ENCODE data around the gene DNMT1.

The DNMT1 gene

DNA sequence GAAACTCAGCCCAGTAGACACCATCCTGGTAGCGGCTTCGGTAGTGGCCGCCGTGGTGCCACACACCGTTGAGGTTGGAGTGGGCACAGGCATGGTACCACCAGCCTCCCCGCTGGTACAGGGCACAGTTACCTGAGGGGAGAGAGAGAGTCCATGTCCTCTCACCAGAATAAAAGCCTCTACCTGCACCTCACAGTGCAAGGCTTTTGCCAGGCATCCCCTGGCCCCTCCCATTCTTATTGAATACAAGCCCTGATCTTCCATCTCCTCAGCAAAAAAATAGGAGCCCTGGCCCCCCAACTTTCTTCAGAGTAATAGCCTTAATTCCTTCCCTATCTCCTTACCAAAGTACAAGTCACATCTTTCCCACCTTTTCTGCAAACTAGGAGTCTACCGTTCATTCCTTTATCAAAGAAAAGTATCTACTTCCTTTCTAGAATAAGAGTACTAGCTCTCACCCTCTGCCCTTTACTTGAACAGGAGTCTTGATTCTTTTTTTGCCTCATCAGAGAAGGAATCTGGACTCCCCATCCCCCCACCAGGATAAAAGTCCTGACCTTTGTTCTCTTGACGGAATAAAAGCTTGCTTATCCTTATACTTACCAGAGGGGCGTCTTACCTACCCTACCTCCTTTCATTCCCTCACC, 102.0 kb downstream of the DNMT1 start:
- DNase-seq, result no peak

DNA sequence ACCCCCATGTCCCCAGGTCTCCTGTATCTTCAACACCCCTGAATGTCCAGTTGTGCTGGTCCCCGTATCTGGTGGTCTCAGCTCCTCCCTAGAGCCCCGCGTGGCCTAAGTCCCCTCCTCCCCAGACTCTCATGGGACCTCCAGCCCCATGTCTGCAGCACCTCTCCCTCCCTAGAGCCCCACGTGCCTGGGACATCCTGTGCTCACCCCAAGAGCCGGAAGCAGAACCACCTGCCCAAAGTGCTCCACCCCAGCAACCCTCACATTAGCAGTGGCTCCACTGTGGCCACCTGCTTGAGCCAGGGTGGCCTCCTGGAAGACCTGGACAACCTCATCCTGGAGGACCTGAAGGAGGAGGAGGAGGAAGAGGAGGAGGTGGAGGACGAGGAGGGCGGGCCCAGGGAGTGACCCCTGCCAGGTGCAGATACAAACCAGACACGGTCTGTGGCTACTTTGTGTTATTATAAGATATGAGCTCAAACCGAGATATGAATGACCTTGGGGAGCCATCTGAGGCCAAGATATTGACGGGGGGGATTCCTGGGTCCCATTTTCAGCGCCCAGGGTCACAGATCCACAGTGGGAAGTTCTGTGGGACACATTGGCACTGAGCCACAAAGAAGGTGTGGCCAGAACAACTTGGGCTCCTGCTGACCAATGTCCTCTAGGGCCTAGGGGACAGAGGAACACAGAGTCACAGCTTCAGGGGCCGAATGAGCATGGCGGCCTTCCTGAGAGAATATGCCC, 102.7 kb downstream of the DNMT1 start:
- no peak for DNase-seq

DNA sequence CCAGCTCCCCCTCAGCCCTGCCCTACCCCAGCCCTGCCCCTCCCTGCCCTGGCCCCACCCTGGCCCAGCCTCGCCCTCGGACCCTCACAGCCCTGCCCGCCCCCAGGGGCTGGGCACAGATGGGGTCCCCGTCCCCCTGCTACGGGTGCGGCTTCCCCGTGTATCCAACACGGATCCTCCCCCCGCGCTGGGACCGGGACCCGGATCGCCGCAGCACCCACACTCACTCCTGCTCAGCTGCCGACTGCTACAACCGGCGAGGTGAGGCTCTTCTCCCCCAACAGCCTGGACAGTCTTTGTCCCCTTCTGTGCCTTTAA, 103.4 kb downstream of the DNMT1 start:
- DNase-seq, result no peak

DNA sequence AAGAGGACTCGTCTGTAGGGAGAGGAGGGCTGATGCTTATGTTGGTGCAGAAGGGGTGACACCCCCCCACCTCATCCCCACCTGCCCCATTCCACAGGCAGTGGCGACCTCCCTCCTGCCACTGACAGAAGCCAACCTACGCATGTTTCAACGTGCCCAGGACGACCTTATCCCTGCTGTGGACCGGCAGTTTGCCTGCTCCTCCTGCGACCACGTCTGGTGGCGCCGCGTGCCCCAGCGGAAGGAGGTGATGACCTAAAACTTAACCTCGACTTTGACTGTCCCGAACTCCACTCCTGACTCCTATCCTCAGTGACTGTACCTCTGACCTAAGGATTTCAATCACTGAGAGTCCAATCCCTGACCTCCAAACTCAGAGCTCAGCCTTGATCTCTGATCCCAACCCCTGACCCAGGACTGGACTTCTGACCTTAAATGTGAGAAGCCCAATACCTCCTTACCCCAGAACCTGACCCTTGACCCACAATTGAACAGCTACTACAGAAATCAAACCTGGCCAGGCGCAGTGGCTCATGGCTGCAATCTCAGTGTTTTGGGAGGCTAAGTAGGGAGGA, 104.9 kb downstream of the DNMT1 start:
- no peak for DNase-seq

DNA sequence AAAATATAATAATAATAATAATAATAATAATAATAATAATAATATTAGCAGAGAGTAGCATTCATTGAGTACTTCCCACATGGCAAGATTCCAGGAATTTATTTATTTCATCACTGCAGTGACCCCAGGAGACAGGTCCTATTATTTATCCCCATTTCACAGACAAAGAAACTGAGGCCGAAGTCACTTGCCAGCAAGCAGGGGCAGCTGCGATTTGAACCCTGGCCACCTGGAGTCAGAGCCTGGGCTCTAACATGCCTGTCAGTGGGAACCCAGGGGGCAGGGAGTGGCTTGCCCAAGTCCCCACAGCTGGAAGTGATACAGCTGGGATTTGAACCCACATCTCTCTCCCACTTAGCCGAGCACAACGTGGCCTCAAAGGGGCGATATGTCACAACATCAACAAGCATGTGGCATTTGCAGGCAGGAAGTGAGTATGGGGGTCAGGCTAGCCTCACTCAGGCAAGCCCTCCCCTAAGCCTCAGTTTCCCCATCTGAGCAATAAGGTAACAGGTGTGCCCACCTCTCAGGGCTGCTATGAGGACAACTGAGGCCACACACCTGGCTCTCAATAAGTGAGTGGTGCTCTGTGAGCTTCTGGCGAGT, 105.7 kb downstream of the DNMT1 start:
- DNase-seq, result no peak

DNA sequence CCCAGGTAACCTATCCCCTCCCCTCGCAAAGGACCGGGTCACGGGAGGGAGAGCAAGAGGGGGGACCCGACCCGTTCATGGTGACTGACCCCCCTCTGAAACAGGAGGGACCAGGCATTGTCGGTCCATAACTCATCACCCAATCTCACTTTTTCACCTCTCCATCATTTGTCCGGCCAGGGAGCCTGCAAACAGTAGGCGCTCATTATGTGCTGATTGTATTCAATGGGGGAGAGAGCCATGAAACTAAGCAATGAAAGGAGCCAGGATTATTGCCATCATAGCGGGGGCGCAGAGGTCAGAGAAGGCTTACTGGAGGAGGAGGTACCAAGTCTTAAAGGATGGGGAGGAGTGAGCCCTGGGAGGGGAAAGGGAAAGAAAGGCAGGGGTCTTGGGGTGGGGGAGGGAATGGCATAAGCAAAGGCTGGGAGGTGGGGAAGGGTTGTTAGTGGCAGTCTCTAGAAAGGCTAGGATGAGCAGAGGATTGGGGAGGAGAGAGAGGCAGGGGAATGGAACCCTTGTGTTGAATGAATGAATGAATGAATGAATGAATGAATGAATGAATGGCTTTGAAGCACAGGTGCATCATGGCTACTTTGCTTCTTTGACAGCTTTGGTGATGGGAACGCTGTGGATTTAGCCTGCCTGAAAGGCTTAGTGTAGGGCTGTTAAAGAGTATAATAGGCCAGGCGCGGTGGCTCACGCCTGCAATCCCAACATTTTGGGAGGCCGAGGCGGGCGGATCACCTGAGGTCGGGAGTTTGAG, 107.3 kb downstream of the DNMT1 start:
- DNase-seq, result no peak

DNA sequence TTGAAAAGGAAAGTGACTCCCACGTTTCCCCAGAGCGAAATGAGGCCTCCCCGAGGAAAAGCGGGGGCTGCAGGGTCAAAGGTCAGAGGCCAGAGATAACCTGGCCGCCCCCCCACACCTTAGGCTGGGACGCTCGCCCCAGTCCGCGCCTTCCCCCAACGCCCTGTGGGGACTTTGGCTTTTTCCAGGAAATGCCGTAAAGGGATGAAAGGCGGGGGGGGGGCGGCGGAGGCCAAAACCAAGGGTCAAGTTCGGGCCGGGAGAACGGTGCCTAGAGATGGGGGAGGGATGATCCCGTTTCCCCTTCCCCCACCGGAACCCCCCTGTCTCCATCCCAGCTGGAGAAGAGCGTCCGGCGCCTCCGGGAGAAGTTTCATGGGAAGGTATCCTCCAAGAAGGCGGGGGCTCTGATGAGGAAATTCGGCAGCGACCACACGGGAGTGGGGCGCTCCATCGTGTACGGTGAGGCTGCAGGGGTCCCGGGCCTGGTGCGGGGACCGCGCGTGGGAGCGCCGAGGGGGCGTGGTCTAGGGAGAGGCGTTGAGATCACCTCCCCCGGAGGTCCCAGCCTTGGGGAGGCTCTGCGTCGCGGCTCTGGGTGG, 108.1 kb downstream of the DNMT1 start:
- DNase-seq, result no peak

DNA sequence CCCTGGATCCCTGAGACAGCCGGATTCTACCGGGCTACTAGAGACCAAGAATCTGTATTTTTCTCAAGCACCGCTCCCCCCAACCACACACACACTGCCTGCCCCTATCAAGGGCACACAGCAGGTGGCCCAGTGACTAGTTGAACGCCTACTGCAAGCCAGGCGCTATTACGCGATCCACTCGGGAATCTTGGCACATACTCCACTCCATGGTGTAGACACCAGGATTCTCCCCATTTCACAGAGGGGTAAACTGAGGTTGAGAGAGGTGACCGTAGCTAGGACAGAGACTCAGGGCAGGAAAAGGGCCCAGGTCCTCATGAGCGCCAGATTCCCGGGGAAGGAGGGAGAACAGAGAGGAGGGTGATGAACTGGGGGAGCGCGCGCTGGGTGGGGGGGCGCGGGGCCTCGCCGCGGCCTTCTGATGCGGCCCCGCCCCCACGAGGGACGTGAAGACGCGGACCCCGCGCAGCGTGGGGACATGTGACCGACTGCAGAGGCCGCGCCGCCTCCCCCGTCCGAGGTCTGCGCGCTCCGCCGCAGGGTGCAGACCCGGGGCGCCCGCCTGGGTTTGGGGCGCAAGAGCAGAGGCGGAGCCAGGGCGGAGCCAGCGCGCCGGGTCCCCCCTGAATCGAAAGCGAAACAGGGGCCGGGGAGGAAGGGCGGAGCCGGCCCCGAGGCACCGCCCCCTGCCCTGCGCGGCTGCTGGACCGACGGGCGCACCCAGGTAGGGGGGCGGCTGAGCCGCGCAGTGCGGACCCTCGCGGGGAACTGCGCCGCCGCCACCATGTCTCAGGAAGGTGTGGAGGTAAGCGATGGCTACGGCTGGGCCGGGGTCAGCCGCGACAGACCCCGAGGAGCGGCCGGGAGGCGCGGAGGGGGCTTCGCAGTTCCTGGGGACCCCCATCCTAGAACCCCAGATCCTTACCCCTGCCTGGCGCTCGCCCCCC, 108.8 kb downstream of the DNMT1 start, which contains the start of gene SHFL:
TSS of gene SHFL (plus strand) at position 677 of the 950 bp plus-strand sequence. CDS start at position 788, 111 bp downstream.
- peak; percentile 63 for DNase-seq

DNA sequence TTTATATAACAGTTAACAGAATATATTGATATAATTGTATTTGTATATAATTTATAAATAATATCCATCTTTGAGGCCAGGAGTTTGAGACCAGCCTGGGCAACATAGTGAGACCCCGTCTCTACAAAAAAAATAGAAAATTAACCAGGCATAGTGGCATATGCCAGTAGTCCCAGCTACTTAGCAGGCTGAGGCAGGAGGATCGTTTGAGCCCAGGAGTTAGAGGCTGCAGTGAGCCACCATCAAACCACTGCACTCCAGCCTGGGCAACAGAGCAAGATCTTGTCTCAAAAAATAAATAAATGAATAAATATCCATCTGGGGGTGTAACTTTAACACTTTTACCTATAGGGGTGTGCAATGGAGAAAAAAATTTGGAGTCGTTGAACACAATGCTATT, 110.0 kb downstream of the DNMT1 start:
- DNase-seq, result no peak

DNA sequence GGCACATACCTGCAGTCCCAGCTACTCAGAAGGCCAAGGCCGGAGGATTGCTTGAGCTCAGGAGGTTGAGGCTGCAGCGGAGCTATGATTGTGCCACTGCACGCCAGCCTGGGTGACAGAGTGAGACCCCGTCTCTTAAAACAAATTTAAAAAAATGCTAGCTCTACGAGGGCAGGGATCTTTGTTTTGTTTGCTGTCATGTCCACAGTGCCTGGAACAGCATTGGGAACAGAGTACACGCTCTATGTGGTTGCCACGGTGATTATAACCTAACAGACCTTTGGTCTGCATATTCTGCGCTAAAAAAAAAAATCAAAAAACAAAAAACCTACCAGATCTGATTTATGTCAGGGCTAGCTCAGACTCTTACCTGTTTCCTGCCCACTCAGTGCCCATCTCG, 110.8 kb downstream of the DNMT1 start:
- DNase-seq, result no peak
